Measurements from ENCODE around the gene C10orf95.

C10orf95 gene

DNA sequence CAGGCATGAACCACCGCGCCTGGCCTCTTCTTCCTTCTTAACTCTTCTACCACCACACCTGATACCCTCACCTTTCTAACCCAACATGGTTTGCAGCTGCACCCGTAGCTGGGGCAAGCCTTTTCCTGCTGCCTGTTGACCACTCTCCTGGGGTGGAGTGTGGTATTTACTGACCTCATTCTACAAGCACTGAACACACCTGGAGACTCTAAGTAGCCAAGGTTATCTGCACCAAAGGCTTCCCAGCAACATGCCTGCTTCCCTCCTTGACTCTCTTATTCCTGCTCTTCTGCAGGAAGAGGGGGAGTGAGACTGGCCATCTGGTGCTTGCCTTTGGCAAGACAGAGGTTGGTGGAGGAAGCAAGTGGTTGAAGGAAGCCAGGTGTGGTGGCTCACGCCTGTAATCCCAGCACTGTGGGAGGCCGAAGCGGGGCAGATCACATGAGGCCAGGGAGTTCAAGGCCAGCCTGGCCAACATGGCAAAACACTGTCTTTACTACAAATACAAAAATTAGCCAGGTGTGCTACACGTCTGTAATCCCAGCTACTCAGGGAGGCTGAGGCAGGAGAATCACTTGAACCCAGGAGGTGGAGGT is 41.1 kb upstream of the C10orf95 start:
- Mint-ChIP-seq H3K27me3 (ENCODE audit: low read depth) (no peaks in the 10 kb centered on the region), H3K36me3 (ENCODE audit: low read depth) (peaks cover 44% of the 10 kb centered on the region), H3K27ac (no peak overlapping the region), H3K4me3 (peak overlapping the region in 1 of 3 experiments; percentile 50), H3K4me1 (peaks cover 9% of the 10 kb centered on the region), H3K9me3 (no peaks in the 10 kb centered on the region)
- TF ChIP-seq, protein P1, sequence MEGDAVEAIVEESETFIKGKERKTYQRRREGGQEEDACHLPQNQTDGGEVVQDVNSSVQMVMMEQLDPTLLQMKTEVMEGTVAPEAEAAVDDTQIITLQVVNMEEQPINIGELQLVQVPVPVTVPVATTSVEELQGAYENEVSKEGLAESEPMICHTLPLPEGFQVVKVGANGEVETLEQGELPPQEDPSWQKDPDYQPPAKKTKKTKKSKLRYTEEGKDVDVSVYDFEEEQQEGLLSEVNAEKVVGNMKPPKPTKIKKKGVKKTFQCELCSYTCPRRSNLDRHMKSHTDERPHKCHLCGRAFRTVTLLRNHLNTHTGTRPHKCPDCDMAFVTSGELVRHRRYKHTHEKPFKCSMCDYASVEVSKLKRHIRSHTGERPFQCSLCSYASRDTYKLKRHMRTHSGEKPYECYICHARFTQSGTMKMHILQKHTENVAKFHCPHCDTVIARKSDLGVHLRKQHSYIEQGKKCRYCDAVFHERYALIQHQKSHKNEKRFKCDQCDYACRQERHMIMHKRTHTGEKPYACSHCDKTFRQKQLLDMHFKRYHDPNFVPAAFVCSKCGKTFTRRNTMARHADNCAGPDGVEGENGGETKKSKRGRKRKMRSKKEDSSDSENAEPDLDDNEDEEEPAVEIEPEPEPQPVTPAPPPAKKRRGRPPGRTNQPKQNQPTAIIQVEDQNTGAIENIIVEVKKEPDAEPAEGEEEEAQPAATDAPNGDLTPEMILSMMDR (IDR thresholded peaks at IDR 0.05; ENCODE audit: unreplicated experiment in 3 of 3), result no peak

DNA sequence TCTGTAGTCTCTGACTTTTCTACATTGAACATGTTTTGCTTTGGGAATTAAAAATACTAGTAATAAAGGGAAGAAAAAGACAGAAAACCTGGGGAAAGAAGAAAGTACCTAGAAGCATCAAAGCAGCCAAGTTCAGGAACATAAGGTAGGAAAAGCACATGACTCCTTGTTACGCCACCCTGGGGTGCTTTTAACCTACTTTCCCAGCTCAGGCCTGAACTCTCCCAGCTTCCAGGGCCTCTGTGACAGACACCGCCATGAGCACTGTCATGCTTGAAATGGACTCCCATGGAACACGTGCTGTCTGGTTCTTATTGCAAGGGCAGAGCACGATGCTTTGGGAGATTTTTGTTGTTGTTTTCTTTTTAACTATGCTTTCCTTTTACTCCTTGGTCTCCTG is 39.8 kb upstream of the C10orf95 start:
- TF ChIP-seq, protein P1 (IDR thresholded peaks at IDR 0.05; ENCODE audit: unreplicated experiment in 3 of 3), result no peak
- H3K4me3 Mint-ChIP-seq, result no peak overlapping the region

DNA sequence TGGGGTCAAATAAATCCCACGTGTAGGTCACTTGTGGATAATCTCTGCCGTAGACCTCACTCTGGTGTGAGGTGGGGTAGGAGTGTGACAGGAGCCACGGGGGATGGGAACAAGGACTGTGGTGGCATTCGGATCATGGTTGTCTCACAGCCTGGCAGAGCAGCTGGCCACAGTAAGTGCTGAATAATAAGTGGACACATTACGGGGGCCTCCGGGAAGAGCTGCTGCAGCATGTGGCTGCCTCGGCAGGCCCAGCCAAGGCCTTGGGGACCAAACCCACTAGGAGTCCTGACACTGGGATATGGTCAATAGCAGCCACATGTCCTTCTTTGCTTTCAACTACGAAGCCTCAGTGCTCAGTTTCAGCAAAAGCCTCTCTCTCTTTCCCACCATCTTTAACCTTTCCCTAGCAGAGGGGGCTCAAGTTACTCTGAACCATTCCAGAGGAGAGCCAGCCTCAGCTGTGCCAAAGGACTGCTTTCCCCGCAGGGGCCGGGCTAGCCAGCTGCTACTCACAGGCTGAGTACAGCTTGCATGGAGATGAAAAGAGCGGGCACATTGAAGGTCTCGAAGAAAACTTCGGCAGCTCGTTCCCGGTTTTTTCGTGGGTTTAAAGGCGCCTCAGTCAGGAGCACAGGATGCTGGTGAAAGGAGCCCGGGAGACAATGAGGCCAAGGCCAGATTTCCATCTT is 33.9 kb upstream of the C10orf95 start:
- TF ChIP-seq, protein P1 (IDR thresholded peaks at IDR 0.05; ENCODE audit: unreplicated experiment in 3 of 3), result no peak
- H3K9me3 Mint-ChIP-seq, result no peaks in the 10 kb centered on the region
- H3K27ac Mint-ChIP-seq, result peak overlapping the region; percentile 35 to 68 (median 58)
- H3K27me3 Mint-ChIP-seq (ENCODE audit: low read depth), result no peaks in the 10 kb centered on the region
- H3K4me1 Mint-ChIP-seq, result peaks cover 13% of the 10 kb centered on the region
- H3K4me3 Mint-ChIP-seq, result no peak overlapping the region
- H3K36me3 Mint-ChIP-seq (ENCODE audit: low read depth), result peaks cover 59% of the 10 kb centered on the region

More for the DNA sequence above, 39.8 kb upstream of the C10orf95 start:
- H3K27me3 Mint-ChIP-seq (ENCODE audit: low read depth), result no peaks in the 10 kb centered on the region
- H3K36me3 Mint-ChIP-seq (ENCODE audit: low read depth), result peaks cover 42% of the 10 kb centered on the region
- no peaks in the 10 kb centered on the region for H3K9me3 Mint-ChIP-seq
- H3K27ac Mint-ChIP-seq, result no peak overlapping the region
- H3K4me1 Mint-ChIP-seq, result peaks cover 9% of the 10 kb centered on the region

DNA sequence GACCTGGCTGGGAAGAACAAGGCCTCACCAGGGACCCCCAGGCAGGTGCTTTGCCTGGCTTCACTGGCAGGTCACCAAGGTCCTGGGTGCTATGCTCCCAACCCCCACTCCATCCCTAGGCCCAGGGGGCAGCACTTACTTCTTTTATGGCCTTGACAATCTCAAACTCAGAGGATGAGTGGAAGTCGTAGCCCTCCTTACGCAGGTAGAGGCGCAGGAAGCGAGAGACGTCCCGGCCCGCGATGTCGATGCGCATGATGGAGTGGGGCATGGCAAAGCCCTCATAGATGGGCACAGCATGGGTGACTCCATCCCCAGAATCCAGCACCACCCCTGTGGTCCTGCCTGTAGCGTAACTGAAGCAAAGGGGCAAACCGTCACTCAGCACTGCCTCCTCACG is 32.7 kb upstream of the C10orf95 start:
- Mint-ChIP-seq H3K9me3 (no peaks in the 10 kb centered on the region), H3K27ac (no peak overlapping the region), H3K27me3 (ENCODE audit: low read depth) (no peaks in the 10 kb centered on the region), H3K36me3 (ENCODE audit: low read depth) (peaks cover 56% of the 10 kb centered on the region), H3K4me1 (peaks cover 13% of the 10 kb centered on the region), H3K4me3 (no peak overlapping the region)
- TF ChIP-seq, protein P1 (IDR thresholded peaks at IDR 0.05; ENCODE audit: unreplicated experiment in 3 of 3), result no peak

DNA sequence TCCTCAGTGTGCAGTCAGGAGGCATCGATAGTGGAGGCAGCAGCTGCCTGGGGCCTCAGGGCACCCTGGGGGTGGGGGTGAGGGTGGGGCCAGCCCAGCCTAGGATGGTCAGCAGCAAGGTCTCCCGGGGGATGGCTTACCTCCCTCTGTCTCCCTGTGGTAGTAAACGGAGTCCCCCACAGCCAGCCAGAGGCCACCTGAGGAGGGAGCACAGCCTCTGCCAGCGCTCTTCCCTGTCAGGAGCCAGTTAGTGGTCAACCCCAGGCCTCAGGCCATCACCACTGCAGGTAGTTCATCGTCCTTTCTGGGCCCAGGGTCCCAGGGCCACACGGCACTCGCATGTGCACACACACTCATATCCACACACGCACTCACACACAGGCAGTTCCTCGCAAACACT is 29.1 kb upstream of the C10orf95 start:
- Mint-ChIP-seq H3K9me3 (no peaks in the 10 kb centered on the region), H3K4me1 (peaks cover 6% of the 10 kb centered on the region), H3K36me3 (ENCODE audit: low read depth) (peaks cover 40% of the 10 kb centered on the region), H3K27me3 (ENCODE audit: low read depth) (no peaks in the 10 kb centered on the region), H3K27ac (no peak overlapping the region), H3K4me3 (no peak overlapping the region)
- TF ChIP-seq, protein P1 (IDR thresholded peaks at IDR 0.05; ENCODE audit: unreplicated experiment in 3 of 3), result no peak

DNA sequence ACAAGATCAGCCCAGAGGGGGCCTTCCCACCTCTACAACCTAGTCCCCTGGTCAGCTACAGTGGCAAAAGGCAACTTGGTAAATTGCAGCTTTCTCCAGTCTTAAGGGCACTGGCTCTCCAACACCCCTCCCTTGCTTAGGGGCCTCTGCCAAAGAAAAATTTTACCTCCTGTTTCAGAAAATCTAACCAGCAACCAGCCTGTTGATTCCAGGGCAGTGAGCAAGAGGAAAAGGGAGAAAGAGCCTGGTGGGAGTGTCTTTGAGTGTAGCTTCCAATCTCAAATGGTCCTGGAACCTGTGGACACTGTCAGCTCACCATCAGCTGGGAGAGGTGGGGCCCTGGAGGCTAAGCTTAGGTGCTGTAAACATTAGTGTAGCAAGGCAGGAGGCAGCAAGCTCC is 28.3 kb upstream of the C10orf95 start:
- TF ChIP-seq, protein P1 (IDR thresholded peaks at IDR 0.05; ENCODE audit: unreplicated experiment in 3 of 3), result no peak
- H3K36me3 Mint-ChIP-seq (ENCODE audit: low read depth), result peaks cover 34% of the 10 kb centered on the region
- no peaks in the 10 kb centered on the region for H3K4me1 Mint-ChIP-seq
- no peak overlapping the region for H3K27ac Mint-ChIP-seq
- no peaks in the 10 kb centered on the region for H3K9me3 Mint-ChIP-seq
- H3K4me3 Mint-ChIP-seq, result no peak overlapping the region
- H3K27me3 Mint-ChIP-seq (ENCODE audit: low read depth), result no peaks in the 10 kb centered on the region

All from nephron (organoid).